DOHH2 (cell line): Measurements from ENCODE around the gene TOR1AIP2.

Experiments used
- H3F3A ChIP-seq: fragments of 200-600 bp; sonication (generic), shearing (Covaris generic); 2 replicates; pipeline ENCODE4 v1.6.0; 2016; ENCODE audit warnings: antibody characterized with exemption, mild to moderate bottlenecking; ENCODE audit not compliant: control insufficient read depth, insufficient read depth
- H3K27ac ChIP-seq: fragments of 200-600 bp; sonication (generic); 2 replicates; pipeline ENCODE4 v1.5.1; 2014; ENCODE audit warnings: low read depth, mild to moderate bottlenecking, low read length, moderate library complexity
- H3K27me3 ChIP-seq: fragments of 200-600 bp; sonication (generic); 2 replicates; pipeline ENCODE4 v1.6.1; 2014; ENCODE audit warnings: mild to moderate bottlenecking, low read length, mixed read lengths; ENCODE audit not compliant: control insufficient read depth
- H3K36me3 ChIP-seq: fragments of 200-600 bp; sonication (generic); 2 replicates; pipeline ENCODE4 v1.6.1; 2014; ENCODE audit warnings: mild to moderate bottlenecking, low read length, moderate library complexity, mixed read lengths; ENCODE audit not compliant: control insufficient read depth
- H3K4me1 ChIP-seq: fragments of 200-600 bp; sonication (generic); 2 replicates; pipeline ENCODE4 v1.6.1; 2014; ENCODE audit warnings: mild to moderate bottlenecking, low read length, mixed read lengths; ENCODE audit not compliant: control insufficient read depth
- H3K4me2 ChIP-seq: fragments of 200-600 bp; sonication (generic); 2 replicates; pipeline ENCODE4 v1.6.0; 2014; ENCODE audit warnings: mild to moderate bottlenecking, low read length, moderate library complexity
- H3K4me3 ChIP-seq: fragments of 200-600 bp; sonication (generic); 2 replicates; pipeline ENCODE4 v1.5.1; 2014; ENCODE audit warnings: mild to moderate bottlenecking, low read length, mixed read lengths
- H3K79me2 ChIP-seq: fragments of 200-600 bp; sonication (generic); 2 replicates; pipeline ENCODE4 v1.6.1; 2014; ENCODE audit warnings: mild to moderate bottlenecking, low read length, mixed read lengths; ENCODE audit not compliant: control insufficient read depth
- H3K9me2 ChIP-seq: fragments of 200-600 bp; sonication (generic); replicated peaks from 2 replicates; pipeline ENCODE4 v1.6.1; 2014; ENCODE audit warnings: mild to moderate bottlenecking, low read length, mixed read lengths; ENCODE audit not compliant: control insufficient read depth
- H3K9me3 ChIP-seq: fragments of 200-600 bp; sonication (generic); 2 replicates; pipeline ENCODE4 v1.6.1; 2014; ENCODE audit warnings: antibody characterized with exemption, low read length, mixed read lengths; ENCODE audit not compliant: control insufficient read depth, insufficient read depth
- H4K20me1 ChIP-seq: fragments of 200-600 bp; sonication (generic); 2 replicates; pipeline ENCODE4 v1.6.0; 2014; ENCODE audit warnings: low read depth, mild to moderate bottlenecking, antibody characterized with exemption, low read length, moderate library complexity; ENCODE audit not compliant: control insufficient read depth, insufficient read depth
- CTCF ChIP-seq: fragments of 200-600 bp; sonication (generic); IDR thresholded peaks from one replicate; pipeline ENCODE4 v1.5.1; 2014; ENCODE audit warnings: antibody characterized with exemption, mild to moderate bottlenecking, low read depth, low read length; ENCODE audit not compliant: poor library complexity, severe bottlenecking
- EZH2phosphoT487 ChIP-seq: fragments of 200-600 bp; sonication (generic); IDR thresholded peaks from 2 replicates; pipeline ENCODE4 v1.6.1; 2017; ENCODE audit warnings: borderline replicate concordance, mild to moderate bottlenecking, antibody characterized with exemption, low read length, moderate library complexity, mixed read lengths

TOR1AIP2 gene

GRCh38 chr1:179814546-179814838, 63.1 kb downstream of the TOR1AIP2 start:
- H3K27me3 ChIP-seq: peaks cover 14% of the 10 kb centered on the region
- TF ChIP-seq CTCF: no peak
- no peak for TF ChIP-seq EZH2phosphoT487
- H3F3A ChIP-seq: no peaks in the 10 kb centered on the region
- H3K4me3 ChIP-seq: peak overlapping the region; percentile 76
- no peak overlapping the region for H3K27ac ChIP-seq
- no peaks in the 10 kb centered on the region for H3K36me3 ChIP-seq
- H3K4me1 ChIP-seq: peaks cover 16% of the 10 kb centered on the region
- H4K20me1 ChIP-seq: no peaks in the 10 kb centered on the region
- no peaks in the 10 kb centered on the region for H3K9me2 ChIP-seq
- H3K4me2 ChIP-seq: peak overlapping the region; percentile 69
- no peaks in the 10 kb centered on the region for H3K79me2 ChIP-seq
- H3K9me3 ChIP-seq: no peaks in the 10 kb centered on the region

- H3K9me2 ChIP-seq: no peaks in the 10 kb centered on the region
- peaks cover 14% of the 10 kb centered on the region for H3K27me3 ChIP-seq
- H3F3A ChIP-seq: no peaks in the 10 kb centered on the region
- H3K4me1 ChIP-seq: peaks cover 16% of the 10 kb centered on the region
- H3K9me3 ChIP-seq: no peaks in the 10 kb centered on the region
- TF ChIP-seq EZH2phosphoT487: no peak
- TF ChIP-seq CTCF: no peak
- H3K36me3 ChIP-seq: no peaks in the 10 kb centered on the region
- H3K27ac ChIP-seq: no peak overlapping the region
- peak overlapping the region; percentile 76 for H3K4me3 ChIP-seq
- H3K79me2 ChIP-seq: no peaks in the 10 kb centered on the region
- peak overlapping the region; percentile 69 for H3K4me2 ChIP-seq
- H4K20me1 ChIP-seq: no peaks in the 10 kb centered on the region
Measured at GRCh38 chr1:179813626-179814545, 63.7 kb downstream of the TOR1AIP2 start.

- no peaks in the 10 kb centered on the region for H3K79me2 ChIP-seq
- H4K20me1 ChIP-seq: no peaks in the 10 kb centered on the region
- H3K27ac ChIP-seq: no peak overlapping the region
- TF ChIP-seq EZH2phosphoT487 (no peak), CTCF (no peak)
- peaks cover 16% of the 10 kb centered on the region for H3K4me1 ChIP-seq
- no peaks in the 10 kb centered on the region for H3F3A ChIP-seq
- H3K4me3 ChIP-seq: no peak overlapping the region
- H3K27me3 ChIP-seq: peaks cover 14% of the 10 kb centered on the region
- H3K9me2 ChIP-seq: no peaks in the 10 kb centered on the region
- no peak overlapping the region for H3K4me2 ChIP-seq
- H3K9me3 ChIP-seq: no peaks in the 10 kb centered on the region
- H3K36me3 ChIP-seq: no peaks in the 10 kb centered on the region
Measured at GRCh38 chr1:179812501-179813292, 64.9 kb downstream of the TOR1AIP2 start.
